NCI-H1417 (cell line): ENCODE measurements around the gene SULF2.

Experiments used
- DNase-seq, 3 experiments: peaks; one replicate each; lab custom pipeline; 2025; lab: John Stamatoyannopoulos, UW

Gene SULF2

GRCh38 chr20:47784599-47785310 is 526 bp downstream of the SULF2 start:
- DNase-seq = no peak

GRCh38 chr20:47783828-47784598 is 1.3 kb downstream of the SULF2 start:
- DNase-seq = no peak

GRCh38 chr20:47782920-47783552 is 2.2 kb downstream of the SULF2 start:
- no peak for DNase-seq

- DNase-seq = no peak
Measured at GRCh38 chr20:47782076-47782475, 3.2 kb downstream of the SULF2 start.

GRCh38 chr20:47781632-47782031 is 3.6 kb downstream of the SULF2 start:
- no peak for DNase-seq

GRCh38 chr20:47780720-47781389 is 4.4 kb downstream of the SULF2 start:
- no peak for DNase-seq

- no peak for DNase-seq
Measured at GRCh38 chr20:47778398-47779354, 6.6 kb downstream of the SULF2 start.

GRCh38 chr20:47777220-47777619 is 8.1 kb downstream of the SULF2 start:
- DNase-seq = no peak

GRCh38 chr20:47776639-47777038 is 8.6 kb downstream of the SULF2 start:
- no peak for DNase-seq

- DNase-seq = no peak
Measured at GRCh38 chr20:47775841-47776240, 9.4 kb downstream of the SULF2 start.

- no peak for DNase-seq
Measured at GRCh38 chr20:47775039-47775438, 10.2 kb downstream of the SULF2 start.

- DNase-seq = peak in 2 of 3 experiments; percentile 22 to 37
Measured at GRCh38 chr20:47774131-47774777, 11.0 kb downstream of the SULF2 start.

GRCh38 chr20:47773371-47773786 is 11.9 kb downstream of the SULF2 start:
- no peak for DNase-seq

GRCh38 chr20:47770935-47771334 is 14.3 kb downstream of the SULF2 start:
- DNase-seq = no peak

- DNase-seq = no peak
Measured at GRCh38 chr20:47768016-47768824, 17.1 kb downstream of the SULF2 start.

- DNase-seq = no peak
Measured at GRCh38 chr20:47765691-47766594, 19.3 kb downstream of the SULF2 start.

- DNase-seq = no peak
Measured at GRCh38 chr20:47765271-47765670, 20.0 kb downstream of the SULF2 start.

- DNase-seq = no peak
Measured at GRCh38 chr20:47764154-47764733, 21.0 kb downstream of the SULF2 start.
